Activated gamma-delta T cell treated with anti-CD3 and anti-CD28 coated beads, Interleukin-2, amount 50 U/mL, for 16 hours (primary cell): ENCODE results near the gene UBE2E1.
"Not testable (repeated sequence)": the region's sequence is repeated elsewhere in the genome, so short reads cannot be mapped to it uniquely, and the experiment has no call there.

Experiments
- DNase-seq: peaks from one replicate; pipeline ENCODE4 v3.0.0-alpha.2; 2020; ENCODE audit warnings: low read depth

UBE2E1 gene

DNA sequence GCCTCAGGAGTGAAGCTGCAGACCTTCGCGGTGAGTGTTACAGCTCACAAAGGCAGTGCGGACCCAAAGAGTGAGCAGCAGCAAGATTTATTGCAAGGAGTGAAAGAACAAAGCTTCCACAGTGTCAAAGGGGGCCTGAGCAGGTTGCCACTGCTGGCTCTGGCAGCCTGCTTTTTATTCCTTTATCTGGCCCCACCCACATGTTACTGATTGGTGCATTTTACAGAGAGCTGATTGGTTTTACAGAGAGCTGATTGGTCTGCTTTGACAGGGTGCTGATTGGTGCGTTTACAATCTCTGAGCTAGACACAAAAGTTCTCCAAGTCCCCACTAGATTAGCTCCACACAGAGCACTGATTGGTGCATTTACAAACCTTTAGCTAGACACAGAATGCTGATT lies 76.2 kb downstream of the UBE2E1 start:
- not testable (repeated sequence) for DNase-seq

- DNase-seq = no peak
Measured at GRCh38 chr3:23882487-23882918, 76.7 kb downstream of the UBE2E1 start.

DNA sequence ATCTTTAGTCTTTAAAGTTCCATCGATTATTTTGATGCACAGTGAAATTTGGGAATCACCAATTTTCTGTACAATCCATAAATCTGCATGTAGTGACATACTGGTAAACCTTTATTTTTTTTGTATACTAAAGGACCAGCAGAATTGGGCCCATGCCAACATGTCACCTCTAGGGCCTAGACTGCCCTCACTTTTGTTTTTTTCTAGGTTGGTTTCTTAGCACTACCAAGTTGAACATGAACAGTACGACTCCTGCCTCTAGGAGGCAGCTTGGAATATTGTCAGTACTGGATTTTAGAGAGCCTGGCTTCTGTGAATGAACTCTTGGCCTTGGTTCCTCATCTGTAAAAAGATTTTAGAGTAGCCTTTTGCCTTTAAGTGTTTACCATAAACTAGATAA lies 78.7 kb downstream of the UBE2E1 start:
- no peak for DNase-seq

- no peak for DNase-seq
Measured at GRCh38 chr3:23885210-23885609, 79.5 kb downstream of the UBE2E1 start.

GRCh38 chr3:23886311-23886710 lies 80.6 kb downstream of the UBE2E1 start:
- no peak for DNase-seq

- no peak for DNase-seq
Measured at GRCh38 chr3:23888617-23889228, 83.0 kb downstream of the UBE2E1 start.

- no peak for DNase-seq
Measured at GRCh38 chr3:23889386-23889785, 83.6 kb downstream of the UBE2E1 start.

DNA sequence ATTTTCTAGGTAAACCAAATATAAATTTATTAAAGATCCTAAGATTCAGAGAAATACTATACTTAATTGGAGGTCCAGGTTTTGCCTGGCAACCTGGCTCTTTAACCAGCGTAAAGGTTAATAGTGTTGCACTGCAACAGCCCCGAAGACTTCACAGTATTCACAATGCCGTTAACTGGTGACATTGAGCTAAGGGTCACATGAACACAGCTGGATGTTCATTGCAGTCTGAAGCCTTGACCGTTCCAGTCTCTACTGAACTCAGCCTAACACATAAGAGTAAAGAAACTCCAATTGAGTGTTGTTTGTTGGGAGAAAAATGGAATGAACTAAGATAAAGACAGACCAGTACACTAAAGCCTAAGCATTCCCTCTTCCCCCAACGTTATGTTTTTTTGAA lies 84.2 kb downstream of the UBE2E1 start:
- DNase-seq = no peak

GRCh38 chr3:23894254-23895061 lies 88.7 kb downstream of the UBE2E1 start:
- no peak for DNase-seq

DNA sequence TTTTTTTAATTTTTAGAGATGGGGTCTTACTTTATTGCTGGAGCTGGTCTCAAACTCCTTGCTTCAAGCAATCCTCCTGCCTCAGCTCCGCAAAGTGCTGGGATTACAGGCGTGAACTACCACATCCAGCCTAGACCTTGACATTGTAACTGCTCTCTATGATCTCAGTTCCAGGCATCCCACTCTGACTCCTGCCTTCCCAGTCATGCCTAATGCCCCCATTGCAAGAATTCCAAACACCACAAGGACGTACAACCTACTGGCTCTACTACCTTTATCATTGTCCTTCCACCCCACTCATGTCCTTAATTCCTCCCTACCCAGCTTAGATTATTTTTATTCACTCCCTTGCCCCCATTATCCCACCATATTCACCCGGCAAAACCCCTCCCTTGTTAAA lies 89.4 kb downstream of the UBE2E1 start:
- DNase-seq = no peak

DNA sequence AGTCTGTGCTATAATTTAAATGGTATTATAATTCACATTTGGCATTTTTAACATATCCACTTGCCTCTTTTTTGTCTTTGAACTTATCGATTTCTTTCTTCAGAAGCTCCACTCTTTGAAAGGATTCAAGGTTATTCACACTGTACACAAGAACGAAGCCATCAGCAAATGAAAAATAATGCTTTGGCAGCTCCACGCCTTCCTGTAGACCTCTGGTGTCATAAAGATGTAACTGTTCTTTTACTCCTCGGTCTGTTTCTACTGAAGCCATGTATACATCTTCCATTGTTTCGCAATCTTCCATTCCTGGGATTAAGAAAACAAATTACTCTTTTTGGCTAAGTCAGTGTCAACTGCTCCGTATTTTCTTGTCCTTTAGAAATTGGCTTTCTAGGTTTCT lies 95.0 kb downstream of the UBE2E1 start:
- DNase-seq = no peak

DNA sequence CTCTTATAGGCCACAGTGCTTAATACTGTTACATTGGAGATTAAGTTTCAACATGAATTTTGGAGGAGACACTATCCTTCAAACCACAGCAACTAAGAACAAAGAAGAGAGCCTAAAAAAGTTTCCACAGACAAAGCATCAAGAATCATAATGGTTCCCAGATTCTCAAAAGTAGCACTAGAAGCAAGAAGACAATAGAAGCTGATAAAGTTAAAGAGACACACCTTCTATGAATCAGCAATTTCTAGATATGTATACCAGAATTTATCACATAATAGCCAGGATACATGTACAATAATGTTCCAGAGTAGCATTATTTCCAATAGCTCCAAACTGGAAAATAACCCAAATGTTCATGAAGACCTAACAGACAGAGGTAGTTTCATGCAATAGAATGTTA lies 98.8 kb downstream of the UBE2E1 start:
- no peak for DNase-seq

DNA sequence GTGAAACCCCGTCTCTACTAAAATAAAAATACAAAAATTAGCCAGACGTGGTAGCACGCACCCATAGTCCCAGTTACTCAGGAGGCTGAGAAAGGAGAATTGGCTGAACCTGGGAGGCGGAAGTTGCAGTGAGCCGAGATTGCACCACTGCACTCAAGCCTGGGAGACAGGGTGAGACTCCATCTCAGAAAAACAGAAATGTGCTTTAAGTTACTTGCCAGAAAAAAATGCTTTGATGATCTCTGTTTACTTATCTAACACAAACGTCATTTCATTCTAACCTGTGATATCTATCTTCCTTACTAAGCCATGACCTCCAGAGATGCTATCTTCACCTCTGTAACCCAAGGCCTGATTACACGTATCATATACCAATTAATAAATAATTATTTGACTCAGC lies 103.6 kb downstream of the UBE2E1 start:
- no peak for DNase-seq

DNA sequence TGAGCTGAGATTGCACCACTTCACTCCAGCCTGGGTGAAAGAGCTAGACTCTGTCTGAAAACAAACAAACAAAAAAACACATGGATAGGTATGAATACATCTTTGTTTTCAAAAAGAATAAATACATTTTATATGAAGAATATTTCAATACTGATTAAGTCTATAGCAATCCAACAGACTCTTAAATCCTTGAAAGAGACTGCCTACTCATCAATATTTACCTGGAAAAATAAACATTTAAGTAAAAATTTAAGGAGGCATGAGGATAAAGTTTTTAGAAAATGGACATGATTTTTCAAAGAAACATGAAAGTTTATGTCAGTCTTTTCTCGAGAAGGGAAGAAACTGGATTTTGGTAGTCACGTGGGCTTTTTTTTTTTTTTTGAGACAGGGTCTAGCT lies 105.6 kb downstream of the UBE2E1 start:
- DNase-seq = no peak

- not testable (repeated sequence) for DNase-seq
Measured at GRCh38 chr3:23912335-23912734, 106.6 kb downstream of the UBE2E1 start.

GRCh38 chr3:23913182-23913581 lies 107.4 kb downstream of the UBE2E1 start:
- no peak for DNase-seq

GRCh38 chr3:23913873-23914743 lies 108.4 kb downstream of the UBE2E1 start:
- no peak for DNase-seq

GRCh38 chr3:23915537-23916108 lies 109.9 kb downstream of the UBE2E1 start:
- no peak for DNase-seq

- DNase-seq = no peak
Measured at GRCh38 chr3:23916152-23916885, 110.6 kb downstream of the UBE2E1 start.

DNA sequence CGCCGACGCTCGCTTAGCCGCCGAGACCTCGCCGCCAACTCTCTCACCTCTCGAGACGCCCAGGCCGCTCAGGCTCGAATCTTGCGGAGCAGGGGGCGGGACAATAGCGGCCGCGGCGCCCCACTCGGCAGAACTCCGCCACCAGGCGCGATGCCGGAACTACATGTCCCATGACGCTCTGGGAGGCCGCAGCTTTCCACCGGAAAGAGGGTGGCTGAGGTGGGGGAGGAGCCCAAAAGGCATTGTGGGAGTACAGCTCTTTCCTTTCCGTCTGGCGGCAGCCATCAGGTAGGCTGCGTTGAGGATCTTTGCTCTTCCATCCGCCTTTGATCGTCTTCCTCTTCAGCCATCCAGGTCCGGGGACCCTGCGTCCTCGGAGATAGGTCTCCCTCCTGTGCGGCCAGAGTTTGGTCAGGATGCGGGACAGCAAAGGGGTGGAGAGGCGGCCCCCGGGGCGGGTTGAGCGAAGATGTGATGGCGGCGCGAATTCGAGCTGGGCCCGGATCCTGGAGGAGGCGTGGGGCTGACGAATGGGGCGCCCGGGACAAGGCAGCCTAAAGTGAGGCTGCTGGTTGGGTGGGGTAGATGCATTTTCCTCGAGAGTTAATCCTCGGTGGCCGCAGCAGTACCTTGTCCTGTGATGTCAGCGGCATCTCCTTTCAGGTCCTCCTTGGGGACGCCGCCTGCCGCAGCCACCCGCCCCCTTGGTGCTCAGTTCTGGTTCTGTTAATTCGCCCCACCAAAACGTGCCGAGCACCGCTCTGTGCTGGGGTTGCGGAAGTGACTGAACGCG lies 111.3 kb downstream of the UBE2E1 start, which contains the start of the genes NKIRAS1 and RPL15:
Gene NKIRAS1 (minus strand): TSS at position 105 of the 793 bp plus-strand sequence. CDS start 6,086 bp downstream, outside the sequence.
Gene RPL15 (plus strand): TSS at position 247 of the 793 bp plus-strand sequence. CDS start 728 bp downstream, outside the sequence.
- DNase-seq = peak; percentile 96
